ACHN (cell line): Measurements from ENCODE around the gene ZNF566.

Experiments
- DNase-seq: peaks from one replicate; pipeline ENCODE4 v3.0.0-alpha.2; 2015
- in situ Hi-C: cut with HindIII; loops from 2 replicates; pipeline ENCODE4 v1.10.0; 2017; ENCODE audit warnings: low sequenced_read_pairs, low pct_ligation_motif_present, low pct_unique_long_range_greater_than_20kb

ZNF566 gene

DNA sequence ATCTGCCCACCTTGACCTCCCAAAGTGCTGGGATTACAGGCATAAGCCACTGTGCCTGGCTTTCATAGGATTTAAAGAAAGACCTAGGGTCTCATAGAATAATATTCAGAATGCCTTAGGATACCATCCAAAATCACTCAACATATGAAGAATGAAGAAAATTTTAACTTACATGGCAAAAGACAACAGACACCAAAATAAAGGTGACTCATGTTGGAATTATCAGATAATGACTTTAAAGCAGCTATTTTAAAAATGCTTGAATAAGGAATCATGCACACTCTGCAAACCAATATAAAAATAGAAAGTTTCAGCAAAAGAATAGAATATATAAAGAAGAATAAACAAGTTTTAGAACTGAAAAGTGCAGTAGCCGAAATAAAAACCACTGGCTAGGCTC is 29.3 kb downstream of the ZNF566 start:
- in situ Hi-C loops, result no loop called here
- no peak for DNase-seq

DNA sequence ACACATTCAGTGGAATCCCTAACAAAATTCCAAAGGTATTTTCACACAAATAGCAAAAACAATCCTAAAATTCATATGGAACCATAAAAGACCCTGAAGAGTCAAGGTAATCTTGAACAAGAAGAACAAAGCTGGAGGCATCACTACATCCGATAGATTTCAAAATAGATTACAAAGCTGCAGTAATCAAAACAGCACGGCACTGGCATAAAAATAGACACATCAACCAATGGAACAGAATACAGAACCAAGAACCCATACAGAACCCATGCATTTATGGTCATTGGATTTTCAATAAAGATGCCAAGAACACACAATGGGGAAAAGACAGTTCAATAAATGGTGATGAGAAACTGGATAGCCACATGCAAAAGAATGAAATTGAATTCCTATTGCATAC is 32.5 kb downstream of the ZNF566 start:
- DNase-seq, result no peak
- in situ Hi-C loops, result no loop called here

DNA sequence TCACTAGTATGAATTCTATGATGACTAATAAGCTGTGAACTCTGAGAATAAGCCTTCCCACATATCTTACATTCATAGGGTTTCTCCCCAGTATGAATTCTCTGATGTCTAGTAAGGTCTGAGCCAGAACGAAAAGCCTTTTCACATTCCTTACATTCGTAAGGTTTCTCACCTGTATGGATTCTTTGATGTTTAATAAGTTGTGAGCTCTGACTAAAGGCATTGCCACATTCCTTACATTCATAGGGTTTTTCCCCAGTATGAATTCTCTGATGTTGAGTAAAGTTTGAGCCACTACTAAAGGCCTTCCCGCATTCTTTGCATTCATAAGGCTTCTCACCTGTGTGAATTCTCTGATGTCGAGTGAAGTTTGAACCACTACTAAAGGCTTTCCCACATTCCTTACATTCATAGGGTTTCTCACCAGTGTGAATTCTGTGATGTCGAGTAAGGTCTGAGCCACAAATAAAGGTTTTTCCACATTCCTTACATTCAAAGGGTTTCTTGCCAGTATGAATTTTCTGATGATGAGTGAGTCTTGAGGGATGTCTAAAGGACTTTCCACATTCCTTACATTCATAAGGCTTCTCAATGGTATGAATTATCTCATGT is 40.2 kb downstream of the ZNF566 start:
- in situ Hi-C loops, result no loop called here
- DNase-seq, result no peak

DNA sequence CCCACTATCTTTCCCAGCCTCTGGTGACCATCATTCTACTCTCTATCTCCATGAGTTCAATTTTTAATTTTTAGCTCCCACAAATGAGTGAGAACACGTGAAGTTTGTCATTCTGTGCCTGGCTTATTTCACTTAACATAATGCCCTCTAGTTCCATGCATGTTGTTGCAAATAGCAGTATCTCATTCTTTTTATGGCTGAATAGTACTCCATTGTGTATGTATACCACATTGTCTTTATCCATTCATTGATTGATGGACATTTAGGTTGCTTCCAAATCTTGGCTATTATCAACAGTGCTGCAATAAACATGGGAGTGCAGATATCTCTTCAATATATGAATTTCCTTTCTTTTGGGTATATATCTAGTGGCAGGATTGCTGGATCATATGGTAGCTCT is 48.0 kb downstream of the ZNF566 start:
- in situ Hi-C loops, result no loop called here

DNA sequence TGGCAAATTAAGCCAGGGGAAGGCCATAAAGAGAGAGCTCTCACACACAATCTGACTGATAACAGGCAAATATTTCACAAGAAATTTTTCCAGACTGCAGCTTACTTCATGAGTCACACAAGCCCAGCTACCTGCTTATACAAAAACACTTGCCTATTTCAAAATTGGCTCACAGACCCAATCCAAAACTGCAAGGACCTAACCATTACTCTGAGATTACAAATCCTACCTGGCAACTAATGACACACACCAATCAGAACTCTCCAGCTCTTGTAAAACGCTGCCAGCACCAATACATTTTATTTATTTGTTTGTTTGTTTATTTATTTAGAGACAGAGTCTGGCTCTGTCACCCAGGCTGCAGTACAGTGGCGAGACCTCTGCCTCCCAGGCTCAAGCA is 52.8 kb downstream of the ZNF566 start:
- no peak for DNase-seq
- in situ Hi-C loops, result no loop called here

More for the DNA sequence above, 48.0 kb downstream of the ZNF566 start:
- no peak for DNase-seq

DNA sequence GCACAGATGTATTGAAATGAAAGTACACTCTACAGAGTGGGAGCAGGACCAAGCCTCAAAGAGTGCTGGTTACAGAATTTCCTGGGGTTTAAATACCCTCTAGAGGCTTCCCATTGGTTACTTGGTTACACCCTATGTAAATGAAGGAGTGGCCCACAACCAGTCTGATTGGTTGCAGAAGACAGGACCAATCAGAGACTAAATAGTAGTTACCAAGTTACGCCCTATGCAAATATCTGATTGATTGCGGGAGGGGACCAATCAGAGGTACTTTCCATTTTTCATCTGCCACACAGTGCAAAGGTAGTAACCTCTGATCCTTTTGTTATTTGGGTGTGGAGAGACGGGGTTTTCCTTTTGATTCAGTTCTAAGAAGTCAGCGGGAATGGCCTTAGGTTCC is 65.4 kb downstream of the ZNF566 start:
- in situ Hi-C loops, result no loop called here
- no peak for DNase-seq

DNA sequence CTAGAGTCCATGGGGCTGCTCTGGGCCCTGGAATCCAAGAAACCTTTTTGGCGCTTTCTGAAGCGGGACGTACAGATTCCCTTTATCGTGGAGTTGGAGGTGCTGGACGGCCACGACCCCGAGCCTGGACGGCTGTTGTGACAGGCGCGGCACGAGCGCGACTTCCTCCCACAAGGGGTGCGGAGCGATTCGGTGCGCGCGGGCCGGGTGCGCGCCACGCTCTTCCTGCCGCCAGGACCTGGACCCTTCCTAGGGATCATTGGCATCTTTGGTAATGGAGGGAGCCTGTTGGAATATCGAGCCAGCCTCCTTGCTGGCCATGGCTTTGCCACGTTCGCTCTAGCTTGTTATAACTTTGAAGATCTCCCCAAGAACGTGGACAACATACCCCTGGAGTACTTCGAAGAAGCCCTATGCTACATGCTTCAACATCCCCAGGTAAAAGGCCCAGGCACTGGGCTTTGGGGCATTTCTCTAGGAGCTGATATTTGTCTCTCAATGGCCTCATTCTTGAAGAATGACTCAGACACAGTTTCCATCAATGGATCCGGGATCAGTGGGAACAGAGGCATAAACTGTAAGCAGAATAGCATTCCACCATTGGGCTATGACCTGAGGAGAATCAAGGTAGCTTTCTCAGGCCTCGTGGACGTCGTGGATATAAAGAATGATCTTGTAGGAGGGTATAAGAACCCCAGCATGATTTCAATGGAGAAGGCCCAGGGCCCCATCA is 67.4 kb downstream of the ZNF566 start:
- DNase-seq, result no peak
- in situ Hi-C loops, result no loop called here

DNA sequence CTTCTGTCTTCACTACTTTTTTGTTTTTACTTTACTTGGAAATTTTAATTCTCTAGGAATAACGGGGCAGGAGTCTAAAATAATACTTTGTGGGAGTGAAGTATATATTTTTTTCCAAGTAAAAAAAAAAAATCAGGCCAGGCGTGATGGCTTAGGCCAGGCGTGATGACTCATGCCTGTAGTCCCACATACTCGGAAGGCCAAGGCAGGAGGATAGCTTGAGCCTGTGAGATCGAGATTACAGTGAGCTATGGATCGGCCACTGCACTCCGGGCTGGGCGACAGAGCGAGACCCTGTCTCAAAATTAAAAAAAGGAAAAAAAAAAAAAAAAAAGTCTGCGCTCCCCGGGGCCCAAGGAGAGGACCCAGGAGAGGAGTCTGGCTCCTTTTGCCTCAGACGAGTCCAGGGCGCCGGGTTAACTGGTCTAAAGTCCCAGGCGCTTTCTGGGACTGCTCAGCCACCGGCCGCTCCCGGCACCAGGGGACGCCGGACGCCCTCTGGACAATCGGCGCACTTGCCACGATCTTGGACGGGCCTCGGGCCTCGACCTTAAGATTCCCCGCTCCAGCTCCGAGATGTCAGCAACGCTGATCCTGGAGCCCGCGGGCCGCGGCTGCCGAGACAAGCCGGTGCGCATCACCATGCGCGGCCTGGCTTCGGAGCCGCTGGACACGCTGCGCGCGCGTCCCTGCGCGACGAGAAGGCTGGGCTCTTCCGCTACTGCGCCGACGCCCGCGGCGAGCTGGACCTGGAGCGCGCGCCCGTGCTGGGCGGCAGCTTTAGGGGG is 68.2 kb downstream of the ZNF566 start:
- in situ Hi-C loops, result no loop called here
- DNase-seq, result no peak

DNA sequence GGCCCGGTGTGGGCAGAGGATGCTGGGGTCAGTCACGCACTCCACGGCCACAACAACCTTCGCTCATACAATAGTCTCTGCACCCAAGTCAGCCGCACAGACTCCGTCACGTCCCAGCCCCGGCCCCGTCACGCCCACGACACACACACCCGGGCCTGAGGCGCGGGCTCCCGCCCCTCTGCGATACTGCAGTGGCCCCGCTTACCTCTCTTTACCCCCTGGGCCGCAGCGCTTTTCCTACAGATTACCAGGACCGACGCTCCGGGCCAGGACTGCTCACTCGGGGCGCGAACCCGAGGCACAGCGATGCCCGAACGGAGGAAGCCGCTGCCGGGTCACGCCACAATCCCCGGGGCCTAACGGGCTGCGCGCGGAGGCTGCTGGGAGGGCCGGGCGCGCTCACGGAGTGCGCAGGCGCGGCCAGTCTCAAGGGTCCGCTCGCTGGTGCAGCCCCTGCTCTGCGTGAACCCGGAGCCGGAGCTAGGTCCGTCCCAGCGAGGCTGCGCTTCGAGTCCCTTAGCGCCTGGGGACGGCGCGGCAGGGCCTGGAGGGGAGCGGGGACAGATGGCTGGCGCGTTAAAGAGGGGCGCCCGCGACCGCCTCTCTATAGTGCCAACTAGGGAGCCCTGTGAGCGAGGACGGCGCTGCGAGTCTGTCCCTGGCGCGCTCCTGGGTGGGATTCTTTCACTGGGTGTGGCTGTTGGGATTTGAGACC is 70.9 kb downstream of the ZNF566 start, which contains the start of gene ZFP82:
Gene ZFP82 (minus strand): TSS at position 358 of the 715 bp plus-strand sequence. CDS start 8,855 bp downstream, outside the sequence.
- in situ Hi-C loops, result no loop called here
- no peak for DNase-seq

DNA sequence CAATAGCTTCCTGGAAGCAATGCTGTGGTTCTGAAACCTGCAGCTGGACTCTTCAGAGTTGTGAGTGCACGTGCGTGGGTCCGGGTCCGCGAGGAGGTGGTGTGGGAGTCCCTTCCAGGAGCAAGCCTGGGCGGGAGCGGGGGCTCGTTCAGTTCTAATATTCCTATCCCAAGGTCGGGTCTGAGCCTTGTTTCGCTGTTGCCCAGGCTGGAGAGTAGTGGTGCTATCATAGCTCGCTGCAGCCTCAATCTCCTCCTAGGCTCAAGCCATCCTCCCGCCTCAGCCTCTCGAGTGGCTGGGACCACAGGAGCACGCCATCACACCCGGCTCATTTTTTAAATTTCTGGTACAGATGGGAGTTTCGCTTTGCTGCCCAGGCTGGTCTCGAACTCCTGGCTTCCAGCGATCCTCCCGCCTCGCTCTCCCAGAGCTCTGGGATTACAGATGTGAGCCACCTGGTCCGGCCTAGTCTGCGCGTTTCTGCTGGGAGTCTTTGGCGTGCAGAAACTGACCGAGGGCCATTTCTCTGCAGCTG is 71.5 kb downstream of the ZNF566 start:
- DNase-seq, result no peak
- in situ Hi-C loops, result no loop called here

DNA sequence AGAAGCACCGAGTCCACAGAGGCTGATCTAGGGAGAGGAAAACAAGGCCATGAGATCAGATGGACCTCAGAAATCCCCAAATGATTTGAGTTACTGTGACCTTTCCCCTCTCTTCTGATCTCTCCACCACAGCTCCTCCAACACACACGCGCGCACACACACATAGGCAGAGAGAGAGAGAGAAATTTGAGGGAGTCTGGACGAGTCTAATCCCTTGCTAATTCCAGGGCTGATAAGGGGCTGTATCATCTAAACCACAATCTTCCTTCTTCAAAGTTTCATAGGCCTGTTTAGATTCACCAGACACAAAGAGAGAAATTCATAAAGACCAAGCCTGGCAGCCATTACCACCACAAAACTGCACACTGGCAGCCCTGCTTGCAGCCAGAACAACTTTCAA is 79.5 kb downstream of the ZNF566 start:
- no peak for DNase-seq
- in situ Hi-C loops, result no loop called here

DNA sequence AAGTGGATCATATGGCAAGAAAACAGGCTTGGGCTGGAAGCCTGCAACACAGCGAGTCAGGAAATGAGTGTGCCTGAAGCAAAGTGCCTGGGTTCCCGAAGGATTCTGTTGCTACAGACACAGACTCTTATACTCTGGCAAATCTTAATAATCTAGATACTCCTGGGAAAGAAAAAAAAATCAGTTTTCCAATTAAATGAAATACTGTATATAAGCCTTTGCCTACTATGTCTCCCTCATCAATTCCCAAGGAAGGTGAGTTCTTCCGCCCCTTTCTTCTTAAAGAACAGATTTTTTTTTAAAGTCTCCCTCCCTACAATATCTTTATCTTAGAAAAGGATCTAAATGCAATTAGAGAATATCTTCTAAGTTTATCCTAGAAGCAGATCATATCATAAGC is 81.3 kb downstream of the ZNF566 start:
- in situ Hi-C loops, result no loop called here
- DNase-seq, result no peak

DNA sequence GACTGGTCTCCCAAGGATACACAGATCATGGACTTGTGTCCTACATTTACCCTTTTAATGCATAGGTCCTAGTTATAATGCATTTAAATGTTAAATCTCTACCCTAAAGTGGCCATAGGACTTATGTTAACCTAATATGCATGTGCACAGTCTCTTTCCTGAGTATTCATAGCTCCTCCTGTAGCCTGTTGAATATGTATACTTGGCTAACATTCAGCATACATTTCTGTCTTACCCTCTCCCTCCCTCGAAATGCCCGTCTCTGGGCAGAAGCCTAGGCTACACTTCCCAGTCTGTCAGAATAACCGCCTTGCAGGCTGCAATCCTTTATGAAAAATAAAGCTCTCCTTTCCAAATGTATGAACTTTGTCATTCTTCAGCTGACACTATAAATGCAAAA is 84.9 kb downstream of the ZNF566 start:
- DNase-seq, result no peak
- in situ Hi-C loops, result no loop called here

DNA sequence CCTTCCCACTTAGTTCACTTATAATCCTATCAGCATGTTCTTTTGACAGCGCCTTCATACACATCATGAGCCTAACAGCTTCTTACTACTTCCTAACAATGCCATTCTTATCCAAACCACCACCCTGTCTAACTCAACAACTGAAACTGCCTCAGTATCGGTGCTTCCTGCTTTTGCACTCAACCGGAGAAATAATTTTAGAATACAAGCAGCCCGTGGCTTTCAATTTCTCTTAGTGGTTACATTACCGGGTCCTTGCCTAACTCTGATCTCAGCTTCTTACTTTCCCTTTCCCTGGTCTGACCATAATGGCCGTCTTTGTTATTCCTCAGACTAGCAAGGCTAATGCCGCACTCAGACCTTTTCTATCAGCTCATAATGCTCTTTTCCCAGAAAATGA is 87.9 kb downstream of the ZNF566 start:
- no peak for DNase-seq
- in situ Hi-C loops, result no loop called here

DNA sequence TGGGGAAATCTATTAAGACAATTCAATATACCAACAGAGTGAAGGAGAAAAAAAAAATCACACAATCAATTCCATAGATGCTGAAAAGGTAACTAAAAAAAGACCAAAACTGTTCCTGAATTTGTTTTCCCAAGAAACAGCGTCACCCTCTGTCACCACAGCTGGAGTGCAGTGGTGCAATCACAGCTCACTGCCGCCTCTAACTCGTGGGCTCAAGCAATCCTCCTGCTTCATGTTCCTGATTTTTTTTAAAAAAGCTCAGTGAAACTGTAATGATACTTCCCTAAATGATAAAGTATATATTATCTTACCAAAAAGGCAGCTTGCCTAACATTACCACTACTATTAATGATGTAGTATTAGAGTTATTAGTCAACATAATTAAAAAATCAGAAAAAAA is 90.8 kb downstream of the ZNF566 start:
- in situ Hi-C loops, result no loop called here
- DNase-seq, result no peak
